ENCODE results near the gene ARHGAP24. TPM values are rescaled to one million over a fixed set of nuclear protein-coding genes. Genes with fewer than 3 reads are reported as not detected.
A peak's percentile ranks its signal among the peaks of the same experiment; 100 is the strongest.

ARHGAP24 gene
- polyA plus RNA-seq, 3 donors: 12.5 to 32.0 (median 18.8) TPM

- Histone ChIP-seq H3K27me3 (ENCODE audit: control insufficient read depth in 2 of 2, insufficient read depth in 2 of 2, low read length in 2 of 2) (no peaks in the 10 kb centered on the region), H3K4me3 (replicated peaks in 1 of 3; ENCODE audit: low read depth in 2 of 3, low read length in 3 of 3) (no peak overlapping the region), H3K27ac (ENCODE audit: low read depth in 1 of 2, low read length in 2 of 2) (no peak overlapping the region), H3K9me3 (replicated peaks in 1 of 2; ENCODE audit: control insufficient read depth in 1 of 2, insufficient read depth in 1 of 2, low read length in 2 of 2) (no peaks in the 10 kb centered on the region), H4K20me1 (ENCODE audit: insufficient read depth, low read length) (peaks cover 16% of the 10 kb centered on the region), H3K9ac (ENCODE audit: insufficient read depth, low read length, poor library complexity, severe bottlenecking) (no peak overlapping the region), H3K4me1 (ENCODE audit: control insufficient read depth in 1 of 2, insufficient read depth in 2 of 2, low read length in 2 of 2) (peaks cover 2 to 10% of the 10 kb centered on the region in 2 donors), H2AFZ (ENCODE audit: insufficient read depth, low read depth, low read length, poor library complexity, severe bottlenecking) (no peak overlapping the region), H3K4me2 (replicated peaks; ENCODE audit: extremely low read depth, low read length, poor library complexity, severe bottlenecking) (no peak overlapping the region), H3K79me2 (ENCODE audit: insufficient read depth, low read length) (no peaks in the 10 kb centered on the region), H3K36me3 (replicated peaks in 1 of 2; ENCODE audit: control insufficient read depth in 1 of 2, insufficient read depth in 2 of 2, low read length in 2 of 2) (no peaks in the 10 kb centered on the region)
- Mint-ChIP-seq H3K4me3 (no peak overlapping the region), H3K36me3 (peaks cover 0 to 1% of the 10 kb centered on the region in 2 donors), H3K9me3 (no peaks in the 10 kb centered on the region), H3K27ac (peak overlapping the region in 1 of 7 donors; percentile 19), H3K4me1 (peaks cover 10% of the 10 kb centered on the region), H3K27me3 (ENCODE audit: low read depth in 3 of 3) (peaks cover 0 to 3% (median 0%) of the 10 kb centered on the region in 3 donors)
- DNase-seq: no peak
- no peak for TF ChIP-seq CTCF (IDR thresholded peaks at IDR 0.05)
- intact Hi-C loops (cut with micrococcal nuclease): no loop called here
Measured at GRCh38 chr4:85792376-85793232, 317.7 kb downstream of the ARHGAP24 start.

DNA sequence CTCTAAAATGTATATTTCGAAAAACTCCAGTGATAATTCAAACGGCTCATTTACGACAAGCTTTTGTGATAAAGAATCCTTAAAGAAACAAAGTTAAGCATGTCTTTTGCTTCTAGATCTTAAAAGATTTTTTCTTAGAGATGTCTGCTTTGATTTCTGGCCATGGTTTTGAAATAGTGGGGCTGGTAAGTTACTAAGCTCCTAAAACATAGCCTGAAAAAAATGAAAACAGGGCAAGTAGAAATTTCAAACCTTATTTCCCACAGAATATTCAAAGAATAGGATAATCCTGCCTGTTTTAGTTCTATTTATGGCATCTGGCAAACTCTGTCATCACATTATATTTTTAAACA, 318.3 kb downstream of the ARHGAP24 start:
- no peaks in the 10 kb centered on the region for H3K9me3 ChIP-seq (replicated peaks in 1 of 2; ENCODE audit: control insufficient read depth in 1 of 2, insufficient read depth in 1 of 2, low read length in 2 of 2)
- intact Hi-C loops (cut with micrococcal nuclease): no loop called here
- H3K27me3 Mint-ChIP-seq (ENCODE audit: low read depth in 3 of 3): peaks cover 0 to 3% (median 0%) of the 10 kb centered on the region in 3 donors
- no peaks in the 10 kb centered on the region for H3K27me3 ChIP-seq (ENCODE audit: control insufficient read depth in 2 of 2, insufficient read depth in 2 of 2, low read length in 2 of 2)
- H3K36me3 ChIP-seq (replicated peaks in 1 of 2; ENCODE audit: control insufficient read depth in 1 of 2, insufficient read depth in 2 of 2, low read length in 2 of 2): no peaks in the 10 kb centered on the region
- H3K27ac ChIP-seq (ENCODE audit: low read depth in 1 of 2, low read length in 2 of 2): no peak overlapping the region
- no peak overlapping the region for H3K4me3 Mint-ChIP-seq
- H4K20me1 ChIP-seq (ENCODE audit: insufficient read depth, low read length): peaks cover 13% of the 10 kb centered on the region
- H3K4me2 ChIP-seq (replicated peaks; ENCODE audit: extremely low read depth, low read length, poor library complexity, severe bottlenecking): no peak overlapping the region
- H3K4me3 ChIP-seq (replicated peaks in 1 of 3; ENCODE audit: low read depth in 2 of 3, low read length in 3 of 3): no peak overlapping the region
- DNase-seq: no peak
- no peak overlapping the region for H2AFZ ChIP-seq (ENCODE audit: insufficient read depth, low read depth, low read length, poor library complexity, severe bottlenecking)
- peaks cover 16% of the 10 kb centered on the region for H3K4me1 Mint-ChIP-seq
- H3K79me2 ChIP-seq (ENCODE audit: insufficient read depth, low read length): no peaks in the 10 kb centered on the region
- 100% methylated on average over 2 of the region's 3 CpGs for WGBS (ENCODE audit: insufficient coverage)
- H3K9ac ChIP-seq (ENCODE audit: insufficient read depth, low read length, poor library complexity, severe bottlenecking): no peak overlapping the region
- H3K9me3 Mint-ChIP-seq: no peaks in the 10 kb centered on the region
- TF ChIP-seq CTCF (IDR thresholded peaks at IDR 0.05): no peak
- H3K36me3 Mint-ChIP-seq: peaks cover 0 to 1% of the 10 kb centered on the region in 2 donors
- H3K4me1 ChIP-seq (ENCODE audit: control insufficient read depth in 1 of 2, insufficient read depth in 2 of 2, low read length in 2 of 2): peaks cover 8 to 16% of the 10 kb centered on the region in 2 donors
- no peak overlapping the region for H3K27ac Mint-ChIP-seq

All from CD14-positive monocyte (primary cell).